CD14-positive monocyte (primary cell): ENCODE measurements around the gene ARHGAP15. TPM values are rescaled to one million over a fixed set of nuclear protein-coding genes. Genes with fewer than 3 reads are reported as not detected.

Experiments used
- DNase-seq, 3 donors: peaks; one replicate each; pipeline ENCODE4 v3.0.0-alpha.2; 2011 to 2022
- H2AFZ ChIP-seq: 2 replicates; pipeline ENCODE4 v1.6.0; 2012; ENCODE audit warnings: mild to moderate bottlenecking, low read depth, low read length, inconsistent platforms; ENCODE audit not compliant: insufficient read depth, poor library complexity, severe bottlenecking
- H3K27ac ChIP-seq, 2 donors: 1 replicate in 1 of 2; 2 replicates in 1 of 2; pipeline ENCODE4 v1.5.1; 2012 to 2013; ENCODE audit warnings: low read length in 2 of 2, control low read depth in 1 of 2, inconsistent platforms in 1 of 2, low read depth in 1 of 2, mild to moderate bottlenecking in 1 of 2
- H3K27me3 ChIP-seq, 2 donors: one replicate each; pipeline versions ENCODE4 v1.6.0 to v1.6.1; 2011 to 2013; ENCODE audit warnings: low read length in 2 of 2; ENCODE audit not compliant: control insufficient read depth in 2 of 2, insufficient read depth in 2 of 2
- H3K36me3 ChIP-seq, 2 donors: replicated peaks in 1 of 2; 1 replicate in 1 of 2; 2 replicates in 1 of 2; pipeline versions ENCODE4 v1.5.1 to v1.6.1; 2012 to 2013; ENCODE audit warnings: low read length in 2 of 2, control low read depth in 1 of 2, inconsistent platforms in 1 of 2, mild to moderate bottlenecking in 1 of 2; ENCODE audit not compliant: insufficient read depth in 2 of 2, control insufficient read depth in 1 of 2
- H3K4me1 ChIP-seq, 2 donors: 1 replicate in 1 of 2; 2 replicates in 1 of 2; pipeline versions ENCODE4 v1.5.1 to v1.6.1; 2012 to 2013; ENCODE audit warnings: low read length in 2 of 2, control low read depth in 1 of 2, inconsistent platforms in 1 of 2, mild to moderate bottlenecking in 1 of 2, moderate library complexity in 1 of 2; ENCODE audit not compliant: insufficient read depth in 2 of 2, control insufficient read depth in 1 of 2
- H3K4me2 ChIP-seq: replicated peaks from 2 replicates; pipeline ENCODE3; 2012; ENCODE audit warnings: low read length, moderate library complexity, mild to moderate bottlenecking; ENCODE audit not compliant: poor library complexity, severe bottlenecking; ENCODE audit errors: extremely low read depth
- H3K4me3 ChIP-seq, 3 experiments: fragments of 200-600 bp in 1 of 3; sonication (generic) in 1 of 3; replicated peaks in 1 of 3; 1 replicate in 2 of 3; 2 replicates in 1 of 3; pipeline ENCODE4 v1.5.1; 2011 to 2013; ENCODE audit warnings: low read length in 3 of 3, mild to moderate bottlenecking in 3 of 3, control low read depth in 2 of 3, low read depth in 2 of 3, inconsistent platforms in 1 of 3, moderate library complexity in 1 of 3
- H3K79me2 ChIP-seq: 2 replicates; pipeline ENCODE4 v1.6.0; 2012; ENCODE audit warnings: mild to moderate bottlenecking, control low read depth, inconsistent platforms, low read length, moderate library complexity; ENCODE audit not compliant: insufficient read depth
- H3K9ac ChIP-seq: 2 replicates; pipeline ENCODE4 v1.6.0; 2017; ENCODE audit warnings: low read length, mild to moderate bottlenecking; ENCODE audit not compliant: insufficient read depth, poor library complexity, severe bottlenecking
- H3K9me3 ChIP-seq, 2 donors: replicated peaks in 1 of 2; 1 replicate in 1 of 2; 2 replicates in 1 of 2; pipeline versions ENCODE4 v1.5.1 to v1.6.1; 2012 to 2013; ENCODE audit warnings: low read length in 2 of 2, control low read depth in 1 of 2; ENCODE audit not compliant: control insufficient read depth in 1 of 2, insufficient read depth in 1 of 2
- H4K20me1 ChIP-seq: 2 replicates; pipeline ENCODE4 v1.6.0; 2012; ENCODE audit warnings: mild to moderate bottlenecking, low read length, control low read depth, moderate library complexity; ENCODE audit not compliant: insufficient read depth
- H3K27ac Mint-ChIP-seq, 7 donors: one replicate each; pipeline ENCODE4 v1.8.0; 2020; ENCODE audit warnings: mild to moderate bottlenecking in 7 of 7, mixed read lengths in 7 of 7, moderate library complexity in 6 of 7, inconsistent platforms in 2 of 7
- H3K27me3 Mint-ChIP-seq, 3 donors: one replicate each; pipeline ENCODE4 v1.8.0; 2021 to 2022; ENCODE audit warnings: low read depth in 3 of 3, mild to moderate bottlenecking in 3 of 3, mixed read lengths in 3 of 3, moderate library complexity in 3 of 3, inconsistent platforms in 1 of 3
- H3K36me3 Mint-ChIP-seq, 2 donors: one replicate each; pipeline ENCODE4 v1.8.0; 2020; ENCODE audit warnings: mixed read lengths in 2 of 2, inconsistent platforms in 1 of 2, mild to moderate bottlenecking in 1 of 2
- H3K4me1 Mint-ChIP-seq: one replicate; pipeline ENCODE4 v1.8.0; 2020; ENCODE audit warnings: mild to moderate bottlenecking, mixed read lengths
- H3K4me3 Mint-ChIP-seq, 2 donors: one replicate each; pipeline ENCODE4 v1.8.0; 2020; ENCODE audit warnings: mild to moderate bottlenecking in 2 of 2, mixed read lengths in 2 of 2, moderate library complexity in 1 of 2
- H3K9me3 Mint-ChIP-seq, 7 donors: one replicate each; pipeline ENCODE4 v1.8.0; 2020 to 2022; ENCODE audit warnings: mixed read lengths in 7 of 7, mild to moderate bottlenecking in 6 of 7, moderate library complexity in 6 of 7, inconsistent platforms in 2 of 7
- CTCF ChIP-seq: fragments of 200-600 bp; IDR thresholded peaks from one replicate; pipeline ENCODE4 v1.8.0; 2022; ENCODE audit warnings: antibody characterized with exemption, mild to moderate bottlenecking
- WGBS: methylation state at CpG from one replicate; pipeline ENCODE4 v1.1.5; 2013; ENCODE audit warnings: missing lambda C conversion rate; ENCODE audit not compliant: insufficient coverage; 5-methylcytosine and 5-hydroxymethylcytosine counted together
- intact Hi-C, 2 donors: fragments of 100-400 bp; cut with micrococcal nuclease; formaldehyde crosslinking; loops; one replicate each; pipeline versions ENCODE4 v1.15.0 to v1.15.1; 2023
- polyA plus RNA-seq, 3 donors: library from polyadenylated mRNA; depleted of rRNA in 1 of 3; unstranded in 2 of 3; stranded (reverse) in 1 of 3; fragments of 300-500 nt in 2 of 3; fragments of >200 nt in 1 of 3; fragmentation: Illumina TruSeq in 2 of 3; gene quantifications; 1 replicate in 2 of 3; 2 replicates in 1 of 3; pipeline ENCODE4 v1.2.3, GENCODE V29; 2012 to 2021

Gene ARHGAP15
- polyA plus RNA-seq, 3 donors: 35.4 to 50.9 (median 50.7) TPM

DNA sequence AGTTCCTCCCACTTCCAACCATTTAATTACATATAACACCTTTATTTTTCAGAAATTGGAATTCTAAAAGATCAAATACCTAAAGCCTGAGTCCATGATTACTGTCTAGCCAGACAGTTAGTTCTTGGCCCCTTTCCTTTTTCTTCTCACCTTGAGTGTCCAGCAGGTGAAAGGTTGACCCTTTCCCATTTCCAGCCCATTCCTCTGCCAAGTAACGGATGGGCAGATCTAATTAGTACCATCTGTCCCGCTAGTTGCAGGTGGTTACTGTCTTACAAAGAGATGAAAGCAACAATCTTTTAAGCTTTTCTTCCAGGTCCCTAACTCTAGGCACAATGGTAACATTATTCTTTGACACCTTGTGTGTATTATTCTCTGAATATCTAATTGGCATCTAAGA is 506.7 kb downstream of the ARHGAP15 start:
- intact Hi-C loops: no loop called here
- no peak overlapping the region for H3K4me3 Mint-ChIP-seq
- Histone ChIP-seq H4K20me1 (no peaks in the 10 kb centered on the region), H3K36me3 (peaks cover 5 to 56% of the 10 kb centered on the region in 2 donors), H2AFZ (no peak overlapping the region), H3K9ac (no peak overlapping the region), H3K27me3 (no peaks in the 10 kb centered on the region), H3K4me2 (no peak overlapping the region), H3K4me1 (no peaks in the 10 kb centered on the region), H3K4me3 (no peak overlapping the region), H3K79me2 (no peaks in the 10 kb centered on the region), H3K9me3 (peaks cover 6 to 11% of the 10 kb centered on the region in 2 donors), H3K27ac (no peak overlapping the region)
- no peak overlapping the region for H3K27ac Mint-ChIP-seq
- no peaks in the 10 kb centered on the region for H3K27me3 Mint-ChIP-seq
- no peaks in the 10 kb centered on the region for H3K4me1 Mint-ChIP-seq
- peaks cover 44 to 57% of the 10 kb centered on the region in 2 donors for H3K36me3 Mint-ChIP-seq
- H3K9me3 Mint-ChIP-seq: peaks cover 5 to 19% (median 15%) of the 10 kb centered on the region in 7 donors
- no peak for DNase-seq
- WGBS: no CpG with 5 or more reads among the region's 2 CpGs
- TF ChIP-seq CTCF: no peak

GRCh38 chr2:143640826-143641225 is 511.6 kb downstream of the ARHGAP15 start:
- peaks cover 8 to 42% of the 10 kb centered on the region in 2 donors for H3K36me3 ChIP-seq
- DNase-seq: no peak
- no peaks in the 10 kb centered on the region for H3K79me2 ChIP-seq
- H3K27ac ChIP-seq: no peak overlapping the region
- Mint-ChIP-seq H3K27me3 (peaks cover 0 to 2% (median 0%) of the 10 kb centered on the region in 3 donors), H3K9me3 (peaks cover 2 to 12% (median 7%) of the 10 kb centered on the region in 7 donors), H3K36me3 (peaks cover 40 to 47% of the 10 kb centered on the region in 2 donors), H3K4me1 (no peaks in the 10 kb centered on the region), H3K4me3 (no peak overlapping the region), H3K27ac (no peak overlapping the region)
- H4K20me1 ChIP-seq: no peaks in the 10 kb centered on the region
- no peaks in the 10 kb centered on the region for H3K27me3 ChIP-seq
- H3K9me3 ChIP-seq: peaks cover 6 to 11% of the 10 kb centered on the region in 2 donors
- intact Hi-C loops: no loop called here
- no peak for TF ChIP-seq CTCF
- H3K9ac ChIP-seq: no peak overlapping the region
- no peaks in the 10 kb centered on the region for H3K4me1 ChIP-seq
- no peak overlapping the region for H2AFZ ChIP-seq
- H3K4me3 ChIP-seq: no peak overlapping the region
- no peak overlapping the region for H3K4me2 ChIP-seq
- 100% methylated on average over 4 of the region's 5 CpGs for WGBS
